Breast epithelium (tissue), 3 donors: ENCODE data around the gene EIF6.

Experiments used
- POLR2A ChIP-seq: fragments of 450-650 bp; IDR thresholded peaks from one replicate; pipeline ENCODE4 v1.6.1; 2016; ENCODE audit warnings: antibody characterized with exemption, mild to moderate bottlenecking, moderate library complexity
- TF ChIP-seq, protein P1 (sequence below), 3 donors: fragments of 450-650 bp; IDR thresholded peaks; one replicate each; pipeline ENCODE4 v1.5.1; 2016 to 2017; ENCODE audit warnings: antibody characterized with exemption in 3 of 3, mild to moderate bottlenecking in 3 of 3, moderate library complexity in 3 of 3

GRCh38 chr20:35263532-35264341, 20.8 kb downstream of the EIF6 start:
- TF ChIP-seq, protein P1, sequence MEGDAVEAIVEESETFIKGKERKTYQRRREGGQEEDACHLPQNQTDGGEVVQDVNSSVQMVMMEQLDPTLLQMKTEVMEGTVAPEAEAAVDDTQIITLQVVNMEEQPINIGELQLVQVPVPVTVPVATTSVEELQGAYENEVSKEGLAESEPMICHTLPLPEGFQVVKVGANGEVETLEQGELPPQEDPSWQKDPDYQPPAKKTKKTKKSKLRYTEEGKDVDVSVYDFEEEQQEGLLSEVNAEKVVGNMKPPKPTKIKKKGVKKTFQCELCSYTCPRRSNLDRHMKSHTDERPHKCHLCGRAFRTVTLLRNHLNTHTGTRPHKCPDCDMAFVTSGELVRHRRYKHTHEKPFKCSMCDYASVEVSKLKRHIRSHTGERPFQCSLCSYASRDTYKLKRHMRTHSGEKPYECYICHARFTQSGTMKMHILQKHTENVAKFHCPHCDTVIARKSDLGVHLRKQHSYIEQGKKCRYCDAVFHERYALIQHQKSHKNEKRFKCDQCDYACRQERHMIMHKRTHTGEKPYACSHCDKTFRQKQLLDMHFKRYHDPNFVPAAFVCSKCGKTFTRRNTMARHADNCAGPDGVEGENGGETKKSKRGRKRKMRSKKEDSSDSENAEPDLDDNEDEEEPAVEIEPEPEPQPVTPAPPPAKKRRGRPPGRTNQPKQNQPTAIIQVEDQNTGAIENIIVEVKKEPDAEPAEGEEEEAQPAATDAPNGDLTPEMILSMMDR (IDR thresholded peaks at IDR 0.05) = no peak
- no peak for TF ChIP-seq POLR2A
